Endothelial cell of umbilical vein (primary cell): ENCODE measurements around the gene TBX4.

Source experiments
- EZH2 ChIP-seq: IDR thresholded peaks from 2 replicates; pipeline ENCODE4 v1.6.1; 2012; ENCODE audit warnings: borderline replicate concordance, low read depth, mild to moderate bottlenecking, moderate library complexity, low read length, inconsistent platforms; ENCODE audit not compliant: severe bottlenecking
- POLR2A ChIP-seq: IDR thresholded peaks from 2 replicates; pipeline ENCODE4 v1.6.1; 2012; ENCODE audit warnings: low read depth, mild to moderate bottlenecking, control low read depth, low read length
- POLR2AphosphoS5 ChIP-seq: IDR thresholded peaks from 2 replicates; pipeline ENCODE4 v1.6.1; 2012; ENCODE audit warnings: low read depth, mild to moderate bottlenecking, control low read depth, low read length, moderate library complexity; ENCODE audit not compliant: insufficient read depth
- TF ChIP-seq, protein P1 (sequence below), 2 donors: IDR thresholded peaks; 1 replicate in 1 of 2; 2 replicates in 1 of 2; pipeline ENCODE4 v1.5.1; 2011; ENCODE audit warnings: low read length in 2 of 2, mild to moderate bottlenecking in 2 of 2, moderate library complexity in 2 of 2, control low read depth in 1 of 2, inconsistent platforms in 1 of 2, low read depth in 1 of 2; ENCODE audit not compliant: insufficient read depth in 1 of 2; ENCODE audit errors: extremely low read depth in 1 of 2

GRCh38 chr17:61461967-61462718 is 9.9 kb downstream of the TBX4 start:
- TF ChIP-seq EZH2 (peak; percentile 87), POLR2AphosphoS5 (no peak), POLR2A (no peak)
- TF ChIP-seq, protein P1, sequence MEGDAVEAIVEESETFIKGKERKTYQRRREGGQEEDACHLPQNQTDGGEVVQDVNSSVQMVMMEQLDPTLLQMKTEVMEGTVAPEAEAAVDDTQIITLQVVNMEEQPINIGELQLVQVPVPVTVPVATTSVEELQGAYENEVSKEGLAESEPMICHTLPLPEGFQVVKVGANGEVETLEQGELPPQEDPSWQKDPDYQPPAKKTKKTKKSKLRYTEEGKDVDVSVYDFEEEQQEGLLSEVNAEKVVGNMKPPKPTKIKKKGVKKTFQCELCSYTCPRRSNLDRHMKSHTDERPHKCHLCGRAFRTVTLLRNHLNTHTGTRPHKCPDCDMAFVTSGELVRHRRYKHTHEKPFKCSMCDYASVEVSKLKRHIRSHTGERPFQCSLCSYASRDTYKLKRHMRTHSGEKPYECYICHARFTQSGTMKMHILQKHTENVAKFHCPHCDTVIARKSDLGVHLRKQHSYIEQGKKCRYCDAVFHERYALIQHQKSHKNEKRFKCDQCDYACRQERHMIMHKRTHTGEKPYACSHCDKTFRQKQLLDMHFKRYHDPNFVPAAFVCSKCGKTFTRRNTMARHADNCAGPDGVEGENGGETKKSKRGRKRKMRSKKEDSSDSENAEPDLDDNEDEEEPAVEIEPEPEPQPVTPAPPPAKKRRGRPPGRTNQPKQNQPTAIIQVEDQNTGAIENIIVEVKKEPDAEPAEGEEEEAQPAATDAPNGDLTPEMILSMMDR (IDR thresholded peaks at IDR 0.05; ENCODE audit: extremely low read depth in 1 of 2, insufficient read depth in 1 of 2, low read depth in 1 of 2, low read length in 2 of 2), result no peak
